ENCODE data around the gene AAR2. TPM values are rescaled to one million over a fixed set of nuclear protein-coding genes. Genes with fewer than 3 reads are reported as not detected.

AAR2 gene
- total RNA-seq, 1 donor from 2014 or later = 25.2 TPM

GRCh38 chr20:36275441-36276189 lies 39.3 kb downstream of the AAR2 start:
- intact Hi-C loops (cut with micrococcal nuclease) = no loop called here

GRCh38 chr20:36277546-36277945 lies 41.3 kb downstream of the AAR2 start:
- intact Hi-C loops (cut with micrococcal nuclease) = no loop called here

GRCh38 chr20:36279362-36279761 lies 43.1 kb downstream of the AAR2 start:
- intact Hi-C loops (cut with micrococcal nuclease) = no loop called here

GRCh38 chr20:36279776-36280175 lies 43.5 kb downstream of the AAR2 start:
- intact Hi-C loops (cut with micrococcal nuclease) = no loop called here

- intact Hi-C loops (cut with micrococcal nuclease) = no loop called here
Measured at GRCh38 chr20:36281785-36282380, 45.6 kb downstream of the AAR2 start.

GRCh38 chr20:36284751-36285150 lies 48.5 kb downstream of the AAR2 start:
- intact Hi-C loops (cut with micrococcal nuclease) = no loop called here

- intact Hi-C loops (cut with micrococcal nuclease) = no loop called here
Measured at GRCh38 chr20:36285746-36286447, 49.6 kb downstream of the AAR2 start.

- intact Hi-C loops (cut with micrococcal nuclease) = no loop called here
Measured at GRCh38 chr20:36297656-36298055, 61.4 kb downstream of the AAR2 start.

- intact Hi-C loops (cut with micrococcal nuclease) = no loop called here
Measured at GRCh38 chr20:36298061-36298460, 61.8 kb downstream of the AAR2 start.

- intact Hi-C loops (cut with micrococcal nuclease) = no loop called here
Measured at GRCh38 chr20:36298795-36299339, 62.6 kb downstream of the AAR2 start.

GRCh38 chr20:36299459-36299858 lies 63.2 kb downstream of the AAR2 start:
- intact Hi-C loops (cut with micrococcal nuclease) = no loop called here

- intact Hi-C loops (cut with micrococcal nuclease) = no loop called here
Measured at GRCh38 chr20:36301359-36302119, 65.3 kb downstream of the AAR2 start.

- intact Hi-C loops (cut with micrococcal nuclease) = no loop called here
Measured at GRCh38 chr20:36303020-36303595, 66.8 kb downstream of the AAR2 start.

GRCh38 chr20:36303831-36304230 lies 67.6 kb downstream of the AAR2 start:
- intact Hi-C loops (cut with micrococcal nuclease) = no loop called here

- intact Hi-C loops (cut with micrococcal nuclease) = no loop called here
Measured at GRCh38 chr20:36304786-36305495, 68.7 kb downstream of the AAR2 start.

- intact Hi-C loops (cut with micrococcal nuclease) = no loop called here
Measured at GRCh38 chr20:36305602-36306551, 69.6 kb downstream of the AAR2 start, which contains the start of gene DLGAP4. Gene DLGAP4, plus strand, starts transcription at chr20:36306339. Its CDS starts 125,379 bp downstream, at chr20:36431718.

Data from T-helper 2 cell treated with Interferon-gamma antibody and Interleukin-4, amounts not matched to agents 100 ng/mL and 5 ng/mL, for 36 hours (primary cell).